Suprapubic skin (tissue), 3 donors: Measurements from ENCODE around the gene CHAC1.

Experiments used
- CTCF ChIP-seq, 2 donors: fragments of 200-600 bp in 1 of 2; fragments of 450-650 bp in 1 of 2; sonication (generic) in 1 of 2; IDR thresholded peaks; one replicate each; pipeline ENCODE4 v1.5.1; 2016 to 2019; ENCODE audit warnings: antibody characterized with exemption in 2 of 2, mild to moderate bottlenecking in 1 of 2, moderate library complexity in 1 of 2
- POLR2A ChIP-seq, 2 donors: fragments of 450-650 bp; IDR thresholded peaks; one replicate each; pipeline ENCODE4 v1.6.1; 2017; ENCODE audit warnings: antibody characterized with exemption in 2 of 2, mild to moderate bottlenecking in 2 of 2, moderate library complexity in 2 of 2

- TF ChIP-seq CTCF (IDR thresholded peaks at IDR 0.05) (no peak), POLR2A (IDR thresholded peaks at IDR 0.05) (no peak)
Measured at GRCh38 chr15:40990080-40990479, 36.8 kb downstream of the CHAC1 start.
